HG03175 (cell line): ENCODE measurements around the gene TOPORS.
"Not testable (repeated sequence)": the region's sequence is repeated elsewhere in the genome, so short reads cannot be mapped to it uniquely, and the experiment has no call there.

Experiments used
- ATAC-seq: cut with Tn5 transposase; IDR thresholded peaks from one replicate; pipeline ENCODE4 v1.9.1; 2021; ENCODE audit warnings: mild to moderate bottlenecking, moderate library complexity; ENCODE audit not compliant: unreplicated experiment

TOPORS gene

GRCh38 chr9:32552172-32552872, at the start of gene TOPORS, which contains the start of gene SMIM27:
Gene TOPORS, minus strand, starts transcription at chr9:32552586. Its CDS starts 150 bp downstream, at chr9:32552436.
Gene SMIM27, plus strand, starts transcription at chr9:32552327. Its CDS starts 108 bp downstream, at chr9:32552435.
- ATAC-seq: peak; percentile 77

- ATAC-seq: not testable (repeated sequence)
These were observed 46.6 kb upstream of the TOPORS start for GRCh38 chr9:32599021-32599420.

GRCh38 chr9:32596936-32597335, 44.5 kb upstream of the TOPORS start:
- no peak for ATAC-seq

- ATAC-seq: no peak
These were observed 43.9 kb upstream of the TOPORS start for GRCh38 chr9:32596096-32596865.

- ATAC-seq: no peak
These were observed 38.5 kb upstream of the TOPORS start for GRCh38 chr9:32590898-32591297.

GRCh38 chr9:32590476-32590875, 38.1 kb upstream of the TOPORS start:
- ATAC-seq: no peak

GRCh38 chr9:32589083-32589723, 36.8 kb upstream of the TOPORS start:
- ATAC-seq: no peak

- no peak for ATAC-seq
These were observed 35.5 kb upstream of the TOPORS start for GRCh38 chr9:32587901-32588300.

- no peak for ATAC-seq
These were observed 32.4 kb upstream of the TOPORS start for GRCh38 chr9:32584784-32585183.

GRCh38 chr9:32581512-32582143, 29.2 kb upstream of the TOPORS start:
- ATAC-seq: peak; percentile 38

- ATAC-seq: no peak
These were observed 28.4 kb upstream of the TOPORS start for GRCh38 chr9:32580631-32581300.

GRCh38 chr9:32579706-32580331, 27.4 kb upstream of the TOPORS start:
- peak; percentile 64 for ATAC-seq

- ATAC-seq: no peak
These were observed 26.6 kb upstream of the TOPORS start for GRCh38 chr9:32578976-32579375.

- no peak for ATAC-seq
These were observed 24.9 kb upstream of the TOPORS start for GRCh38 chr9:32577316-32577715.

GRCh38 chr9:32574858-32575257, 22.5 kb upstream of the TOPORS start:
- no peak for ATAC-seq

- ATAC-seq: no peak
These were observed 21.4 kb upstream of the TOPORS start for GRCh38 chr9:32573821-32574220.

GRCh38 chr9:32572900-32573523, 20.6 kb upstream of the TOPORS start, which contains the start of gene NDUFB6:
Gene NDUFB6, minus strand, starts transcription at chr9:32573159. Its CDS starts 99 bp downstream, at chr9:32573060.
- ATAC-seq: peak; percentile 87

- ATAC-seq: peak; percentile 93
These were observed 19.8 kb upstream of the TOPORS start for GRCh38 chr9:32571969-32572899.
